HepG2 (cell line): ENCODE data around the gene MCAT. TPM values are rescaled to one million over a fixed set of nuclear protein-coding genes. Genes with fewer than 3 reads are reported as not detected.

Source experiments
- ATAC-seq: fragments of 200-7000 bp; cut with Tn5 transposase; 3 replicates; pipeline ENCODE4 v1.9.1; 2020; ENCODE audit warnings: mild to moderate bottlenecking, moderate library complexity
- BruUV-seq: library from RNA; stranded (reverse); fragments of 400-500 nt; replicated peaks from 2 replicates; lab custom pipeline; 2021; lab: Mats Ljungman, UMichigan
- CTCF ChIA-PET: fragments of 300-600 bp; formaldehyde crosslinking; extraction: SDS; loops from one replicate; lab custom pipeline; 2021; ENCODE audit warnings: low total read pairs, inconsistent platforms, low intra/inter-chr PET ratio; lab: Yijun Ruan, JAX
- POLR2A ChIA-PET: fragments of 350-600 bp; sonication (Branson Sonifier 250); formaldehyde crosslinking; loops from one replicate; lab custom pipeline; 2020; ENCODE audit warnings: antibody characterized with exemption, inconsistent platforms; lab: Yijun Ruan, JAX
- DNase-seq: peaks from one replicate; pipeline ENCODE4 v3.0.0-alpha.2; 2015; ENCODE audit warnings: low spot score
- FAIRE-seq: peaks from 3 replicates; lab custom pipeline; 2011; peaks lifted over from hg19 to GRCh38; lab: Jason Lieb, UNC
- H2AFZ ChIP-seq: one replicate; pipeline ENCODE4 v1.6.1; 2011; ENCODE audit warnings: low read length, inconsistent platforms
- H3K27ac ChIP-seq: fragments of 300-600 bp; 3 replicates; pipeline ENCODE4 v1.8.0; 2011; ENCODE audit warnings: mixed run types, mild to moderate bottlenecking, mixed read lengths, low read length, inconsistent platforms; ENCODE audit not compliant: insufficient read depth; ENCODE audit errors: extremely low read length
- H3K27me3 ChIP-seq, 2 experiments: fragments of 200-600 bp in 1 of 2; 2 replicates in 1 of 2; 3 replicates in 1 of 2; pipeline versions ENCODE4 v1.6.0 to v1.8.0; 2011; ENCODE audit warnings: low read length in 2 of 2, mild to moderate bottlenecking in 2 of 2, moderate library complexity in 2 of 2, inconsistent platforms in 1 of 2; ENCODE audit not compliant: insufficient read depth in 2 of 2, control insufficient read depth in 1 of 2
- H3K36me3 ChIP-seq, 2 experiments: fragments of 200-600 bp in 1 of 2; replicated peaks in 1 of 2; 2 replicates in 1 of 2; 3 replicates in 1 of 2; pipeline versions ENCODE4 v1.5.1 to v1.8.0; 2011; ENCODE audit warnings: low read length in 2 of 2, inconsistent platforms in 1 of 2; ENCODE audit not compliant: insufficient read depth in 2 of 2, control insufficient read depth in 1 of 2
- H3K4me1 ChIP-seq: 2 replicates; pipeline ENCODE4 v1.5.1; 2012; ENCODE audit warnings: low read length, inconsistent platforms; ENCODE audit not compliant: insufficient read depth
- H3K4me2 ChIP-seq: 2 replicates; pipeline ENCODE4 v1.6.0; 2011; ENCODE audit warnings: low read depth, low read length, inconsistent platforms
- H3K4me3 ChIP-seq, 3 experiments: fragments of 200-600 bp in 1 of 3; sonication (generic), shearing (Covaris generic) in 1 of 3; replicated peaks in 1 of 3; 2 replicates each; pipeline ENCODE4 v1.5.1; 2011 to 2016; ENCODE audit warnings: low read length in 3 of 3, inconsistent platforms in 2 of 3, low read depth in 2 of 3, mild to moderate bottlenecking in 2 of 3, control low read depth in 1 of 3, mixed read lengths in 1 of 3; ENCODE audit not compliant: insufficient read depth in 1 of 3
- H3K79me2 ChIP-seq: one replicate; pipeline ENCODE4 v1.6.1; 2011; ENCODE audit warnings: low read length, inconsistent platforms; ENCODE audit not compliant: insufficient read depth
- H3K9ac ChIP-seq: 2 replicates; pipeline ENCODE4 v1.6.0; 2011; ENCODE audit warnings: mild to moderate bottlenecking, low read depth, low read length, inconsistent platforms; ENCODE audit not compliant: insufficient read depth
- H3K9me3 ChIP-seq: 2 replicates; pipeline ENCODE4 v1.5.1; 2012; ENCODE audit warnings: mild to moderate bottlenecking, low read length
- H4K20me1 ChIP-seq: 2 replicates; pipeline ENCODE4 v1.6.0; 2011; ENCODE audit warnings: inconsistent platforms, mild to moderate bottlenecking, low read length, moderate library complexity; ENCODE audit not compliant: insufficient read depth
- CENPT ChIP-seq: sonication (generic); formaldehyde crosslinking; IDR thresholded peaks from 2 replicates; pipeline ENCODE4 v1.8.0; 2022; ENCODE audit warnings: low read depth, mild to moderate bottlenecking, moderate library complexity, missing genetic modification reagents
- SOX5 ChIP-seq: IDR thresholded peaks from 2 replicates; pipeline ENCODE4 v1.6.1; 2016; ENCODE audit warnings: borderline replicate concordance
- TEAD3 ChIP-seq: optimal IDR thresholded peaks from 2 replicates; pipeline ENCODE3; 2016; ENCODE audit warnings: borderline replicate concordance
- ZNF263 ChIP-seq: sonication (generic); formaldehyde crosslinking; IDR thresholded peaks from 2 replicates; pipeline ENCODE4 v1.4.0; 2020; ENCODE audit warnings: missing genetic modification reagents
- WGBS: methylation state at CpG from one replicate; pipeline ENCODE4 v1.1.6; 2017; ENCODE audit warnings: low lambda C conversion rate; 5-methylcytosine and 5-hydroxymethylcytosine counted together
- in situ Hi-C: cut with HindIII; loops from 2 replicates; pipeline ENCODE4 v1.10.0; 2017; ENCODE audit warnings: low pct_unique_long_range_greater_than_20kb; ENCODE audit not compliant: extremely low pct_ligation_motif_present
- intact Hi-C: fragments of 100-400 bp; cut with micrococcal nuclease; formaldehyde crosslinking; loops from one replicate; pipeline ENCODE4 v1.10.0; 2022; ENCODE audit not compliant: unreplicated experiment
- polyA plus RNA-seq, 8 experiments: library from polyadenylated mRNA; depleted of rRNA in 3 of 8; stranded (reverse) in 7 of 8; unstranded in 1 of 8; fragments of >200 nt; fragmentation: Illumina TruSeq in 4 of 8; extraction: Trizol in 4 of 8; gene quantifications; 2 replicates each; pipeline versions ENCODE4 v1.2.1 to v1.2.3, GENCODE V29; 2011 to 2016; ENCODE audit warnings: low read depth in 4 of 8, missing spikeins in 1 of 8, mixed read lengths in 1 of 8; ENCODE audit not compliant: insufficient read depth in 1 of 8
- total RNA-seq, 5 experiments: library from RNA; depleted of rRNA; stranded (reverse); fragments of >200 nt; fragmentation: Illumina TruSeq; extraction: Trizol; gene quantifications; 2 replicates each; pipeline ENCODE4 v1.2.3, GENCODE V29; 2016; ENCODE audit warnings: low read depth in 1 of 5
- TF ChIP-seq, protein P1 (sequence below): IDR thresholded peaks from 2 replicates; pipeline ENCODE4 v1.6.1; 2012; ENCODE audit warnings: low read depth, low read length, improper control_type of control experiment
- TF ChIP-seq, protein P2 (sequence below): sonication (generic); formaldehyde crosslinking; IDR thresholded peaks from 2 replicates; pipeline ENCODE4 v1.8.1; 2023; ENCODE audit warnings: mild to moderate bottlenecking, moderate library complexity, missing genetic modification reagents
- TF ChIP-seq, protein P3 (sequence below): sonication (generic); formaldehyde crosslinking; IDR thresholded peaks from 2 replicates; pipeline ENCODE4 v1.5.0; 2020; ENCODE audit warnings: mild to moderate bottlenecking, missing genetic modification reagents

Gene MCAT
- total and polyA plus RNA-seq, 2 of the 13 experiments (the other 11 are each of a cell fraction or from before 2014, with no cell fraction given): 9.3 to 16.7 TPM

DNA sequence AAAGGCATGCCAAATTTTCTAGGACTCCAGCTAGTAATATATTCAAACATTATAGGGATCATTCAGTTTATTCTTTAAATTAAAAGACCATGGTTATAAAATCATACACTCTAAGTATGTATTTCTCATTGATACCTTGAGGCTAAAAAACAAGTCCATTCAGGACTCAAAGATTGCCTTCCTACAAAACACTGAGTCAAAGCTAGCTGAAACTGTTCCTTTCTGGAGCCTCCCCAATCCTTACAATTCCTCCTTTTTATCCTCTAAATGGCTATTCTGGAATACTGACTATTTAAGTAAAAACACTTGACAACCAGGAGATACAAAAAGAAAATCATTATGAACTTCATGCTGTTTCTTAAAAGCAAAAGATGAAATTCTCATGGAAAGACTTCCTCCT lies 48.6 kb upstream of the MCAT start:
- H3K4me1 ChIP-seq: peaks cover 24% of the 10 kb centered on the region
- ChIA-PET CTCF (no interaction called here), POLR2A (no interaction called here)
- no peak overlapping the region for H2AFZ ChIP-seq
- H3K27ac ChIP-seq: no peak overlapping the region
- H3K27me3 ChIP-seq: peaks cover 0 to 14% of the 10 kb centered on the region in 2 experiments; a peak in 2 of 5 replicates
- no peak overlapping the region for H3K4me3 ChIP-seq
- in situ Hi-C loops (no loop called here), intact Hi-C loops (no loop called here)
- H3K4me2 ChIP-seq: no peak overlapping the region
- H3K9me3 ChIP-seq: peaks cover 10% of the 10 kb centered on the region
- H3K79me2 ChIP-seq: no peaks in the 10 kb centered on the region
- DNase-seq (no peak), ATAC-seq (no peak), FAIRE-seq (no peak)
- TF ChIP-seq SOX5: no peak
- TF ChIP-seq, protein P1, sequence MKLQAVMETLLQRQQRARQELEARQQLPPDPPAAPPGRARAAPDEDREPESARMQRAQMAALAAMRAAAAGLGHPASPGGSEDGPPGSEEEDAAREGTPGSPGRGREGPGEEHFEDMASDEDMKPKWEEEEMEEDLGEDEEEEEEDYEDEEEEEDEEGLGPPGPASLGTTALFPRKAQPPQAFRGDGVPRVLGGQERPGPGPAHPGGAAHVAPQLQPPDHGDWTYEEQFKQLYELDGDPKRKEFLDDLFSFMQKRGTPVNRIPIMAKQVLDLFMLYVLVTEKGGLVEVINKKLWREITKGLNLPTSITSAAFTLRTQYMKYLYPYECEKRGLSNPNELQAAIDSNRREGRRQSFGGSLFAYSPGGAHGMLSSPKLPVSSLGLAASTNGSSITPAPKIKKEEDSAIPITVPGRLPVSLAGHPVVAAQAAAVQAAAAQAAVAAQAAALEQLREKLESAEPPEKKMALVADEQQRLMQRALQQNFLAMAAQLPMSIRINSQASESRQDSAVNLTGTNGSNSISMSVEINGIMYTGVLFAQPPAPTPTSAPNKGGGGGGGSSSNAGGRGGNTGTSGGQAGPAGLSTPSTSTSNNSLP: no peak
- TF ChIP-seq, protein P2, sequence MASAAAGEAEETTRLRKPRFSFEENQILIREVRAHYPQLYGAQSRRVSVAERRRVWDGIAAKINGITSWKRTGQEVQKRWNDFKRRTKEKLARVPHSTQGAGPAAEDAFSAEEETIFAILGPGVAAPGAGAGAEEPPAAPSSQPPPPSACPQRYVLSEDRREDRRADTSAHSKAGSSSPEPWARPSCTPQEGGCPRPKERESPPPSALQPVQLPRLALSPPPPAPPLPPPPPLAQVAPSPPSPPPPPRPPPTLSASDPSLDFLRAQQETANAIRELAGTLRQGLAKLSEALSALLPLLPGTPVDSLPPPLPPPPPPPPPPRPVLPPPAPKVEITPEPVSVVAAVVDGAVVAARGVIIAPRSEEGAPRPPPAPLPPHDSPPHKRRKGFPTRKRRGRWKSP (CRISPR knock-in tag): no peak
- no peaks in the 10 kb centered on the region for H3K36me3 ChIP-seq
- no peaks in the 10 kb centered on the region for H4K20me1 ChIP-seq
- no TSS peak for BruUV-seq
- H3K9ac ChIP-seq: no peak overlapping the region

DNA sequence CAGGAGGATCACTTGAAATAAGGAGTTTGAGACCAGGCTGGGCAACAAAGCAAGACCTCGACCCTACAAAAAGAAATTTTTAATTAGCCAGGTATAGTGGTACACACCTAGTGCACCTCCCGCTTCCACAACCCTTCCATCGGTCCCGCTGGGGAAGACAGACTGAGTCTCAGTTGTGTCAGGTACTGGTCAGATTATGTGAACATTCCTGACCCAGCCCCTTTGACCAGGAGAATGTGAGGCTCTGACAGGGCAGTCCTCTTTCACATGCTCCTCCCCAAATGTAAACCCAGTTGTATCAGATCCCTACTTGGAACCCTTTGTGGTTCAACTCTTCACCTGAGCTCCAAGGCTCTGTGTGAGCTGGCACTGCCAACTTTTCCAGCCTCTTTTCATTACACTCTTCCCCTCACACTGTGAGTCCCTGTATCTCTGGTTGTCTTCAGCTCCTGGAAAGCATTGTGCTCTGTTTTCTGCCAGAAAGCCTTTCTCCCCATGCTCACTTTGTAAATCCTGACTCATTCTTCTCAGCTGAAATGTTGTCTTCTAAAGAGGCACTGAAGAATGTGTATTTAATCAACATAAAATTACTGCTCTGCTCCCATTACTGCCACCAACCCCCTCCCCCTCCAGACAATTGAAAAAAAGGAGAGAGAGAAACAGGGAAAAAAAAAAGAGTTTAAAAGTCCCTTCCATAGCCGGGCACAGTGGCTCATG lies 45.8 kb upstream of the MCAT start:
- H3K4me3 ChIP-seq: no peak overlapping the region
- intact Hi-C loops: no loop called here
- BruUV-seq: no TSS peak
- ATAC-seq (no peak), DNase-seq (peak; percentile 47), FAIRE-seq (no peak)
- peak overlapping the region; percentile 58 for H2AFZ ChIP-seq
- peaks cover 10% of the 10 kb centered on the region for H3K9me3 ChIP-seq
- H3K9ac ChIP-seq: no peak overlapping the region
- ChIA-PET CTCF (no interaction called here), POLR2A (no interaction called here)
- peaks cover 41% of the 10 kb centered on the region for H3K4me1 ChIP-seq
- H3K27ac ChIP-seq: no peak overlapping the region
- H4K20me1 ChIP-seq: no peaks in the 10 kb centered on the region
- peaks cover 14% of the 10 kb centered on the region for H3K79me2 ChIP-seq
- in situ Hi-C loops: no loop called here
- WGBS: 50% methylated on average over 2 of the region's 5 CpGs
- H3K27me3 ChIP-seq: no peaks in the 10 kb centered on the region; a peak in 1 of 5 replicates
- no peaks in the 10 kb centered on the region; a peak in 1 of 5 replicates for H3K36me3 ChIP-seq
- no peak for TF ChIP-seq CENPT (CRISPR knock-in tag)
- peak; percentile 68 for TF ChIP-seq ZNF263 (CRISPR knock-in tag)
- TF ChIP-seq TEAD3: peak; percentile 7
- TF ChIP-seq, protein P3, sequence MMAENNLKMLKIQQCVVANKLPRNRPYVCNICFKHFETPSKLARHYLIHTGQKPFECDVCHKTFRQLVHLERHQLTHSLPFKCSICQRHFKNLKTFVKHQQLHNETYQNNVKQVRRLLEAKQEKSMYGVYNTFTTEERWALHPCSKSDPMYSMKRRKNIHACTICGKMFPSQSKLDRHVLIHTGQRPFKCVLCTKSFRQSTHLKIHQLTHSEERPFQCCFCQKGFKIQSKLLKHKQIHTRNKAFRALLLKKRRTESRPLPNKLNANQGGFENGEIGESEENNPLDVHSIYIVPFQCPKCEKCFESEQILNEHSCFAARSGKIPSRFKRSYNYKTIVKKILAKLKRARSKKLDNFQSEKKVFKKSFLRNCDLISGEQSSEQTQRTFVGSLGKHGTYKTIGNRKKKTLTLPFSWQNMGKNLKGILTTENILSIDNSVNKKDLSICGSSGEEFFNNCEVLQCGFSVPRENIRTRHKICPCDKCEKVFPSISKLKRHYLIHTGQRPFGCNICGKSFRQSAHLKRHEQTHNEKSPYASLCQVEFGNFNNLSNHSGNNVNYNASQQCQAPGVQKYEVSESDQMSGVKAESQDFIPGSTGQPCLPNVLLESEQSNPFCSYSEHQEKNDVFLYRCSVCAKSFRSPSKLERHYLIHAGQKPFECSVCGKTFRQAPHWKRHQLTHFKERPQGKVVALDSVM (CRISPR knock-in tag): 0 out of 2 replicates have a peak, but pooled peaks have one; percentile 21
- H3K4me2 ChIP-seq: peak overlapping the region; percentile 49
